Measurements from ENCODE around the gene ACO2.

DNA sequence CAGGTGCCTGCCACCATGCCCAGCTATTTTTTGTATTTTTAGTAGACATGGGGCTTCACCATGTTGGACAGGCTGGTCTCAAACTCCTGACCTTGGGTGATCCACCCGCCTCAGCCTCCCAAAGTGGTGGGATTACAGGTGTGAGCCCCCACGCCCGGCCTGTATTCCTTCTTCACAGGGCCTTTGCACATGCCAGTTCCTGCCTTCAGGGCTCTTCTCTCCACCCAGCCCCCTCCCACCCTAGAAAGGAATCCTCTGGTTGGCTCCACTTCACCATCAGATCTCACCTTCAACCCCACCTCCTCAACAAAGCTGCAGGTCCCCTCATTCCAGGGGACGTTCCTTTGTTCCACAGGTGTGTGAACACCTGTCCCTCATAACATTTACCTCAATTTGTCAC, 73.3 kb downstream of the ACO2 start:
- no peak for TF ChIP-seq SP1 (IDR thresholded peaks at IDR 0.05; ENCODE audit: low read depth, low read length)
- TF ChIP-seq, protein P1, sequence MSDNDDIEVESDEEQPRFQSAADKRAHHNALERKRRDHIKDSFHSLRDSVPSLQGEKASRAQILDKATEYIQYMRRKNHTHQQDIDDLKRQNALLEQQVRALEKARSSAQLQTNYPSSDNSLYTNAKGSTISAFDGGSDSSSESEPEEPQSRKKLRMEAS (IDR thresholded peaks at IDR 0.05): no peak
- TF ChIP-seq, protein P2, sequence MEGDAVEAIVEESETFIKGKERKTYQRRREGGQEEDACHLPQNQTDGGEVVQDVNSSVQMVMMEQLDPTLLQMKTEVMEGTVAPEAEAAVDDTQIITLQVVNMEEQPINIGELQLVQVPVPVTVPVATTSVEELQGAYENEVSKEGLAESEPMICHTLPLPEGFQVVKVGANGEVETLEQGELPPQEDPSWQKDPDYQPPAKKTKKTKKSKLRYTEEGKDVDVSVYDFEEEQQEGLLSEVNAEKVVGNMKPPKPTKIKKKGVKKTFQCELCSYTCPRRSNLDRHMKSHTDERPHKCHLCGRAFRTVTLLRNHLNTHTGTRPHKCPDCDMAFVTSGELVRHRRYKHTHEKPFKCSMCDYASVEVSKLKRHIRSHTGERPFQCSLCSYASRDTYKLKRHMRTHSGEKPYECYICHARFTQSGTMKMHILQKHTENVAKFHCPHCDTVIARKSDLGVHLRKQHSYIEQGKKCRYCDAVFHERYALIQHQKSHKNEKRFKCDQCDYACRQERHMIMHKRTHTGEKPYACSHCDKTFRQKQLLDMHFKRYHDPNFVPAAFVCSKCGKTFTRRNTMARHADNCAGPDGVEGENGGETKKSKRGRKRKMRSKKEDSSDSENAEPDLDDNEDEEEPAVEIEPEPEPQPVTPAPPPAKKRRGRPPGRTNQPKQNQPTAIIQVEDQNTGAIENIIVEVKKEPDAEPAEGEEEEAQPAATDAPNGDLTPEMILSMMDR (IDR thresholded peaks at IDR 0.05; ENCODE audit: control extremely low read depth in 1 of 3, insufficient read depth in 1 of 3, low read depth in 1 of 3, low read length in 3 of 3): no peak
- no peak for TF ChIP-seq ZNF274 (IDR thresholded peaks at IDR 0.05; ENCODE audit: borderline replicate concordance, extremely low read depth, low read length)
- no peak for TF ChIP-seq SIRT6 (IDR thresholded peaks at IDR 0.05; ENCODE audit: low read length)
- no peak for TF ChIP-seq YY1 (IDR thresholded peaks at IDR 0.05; ENCODE audit: low read depth, low read length)
- TF ChIP-seq ATF2 (IDR thresholded peaks at IDR 0.05; ENCODE audit: low read length): no peak
- TF ChIP-seq, protein P3, sequence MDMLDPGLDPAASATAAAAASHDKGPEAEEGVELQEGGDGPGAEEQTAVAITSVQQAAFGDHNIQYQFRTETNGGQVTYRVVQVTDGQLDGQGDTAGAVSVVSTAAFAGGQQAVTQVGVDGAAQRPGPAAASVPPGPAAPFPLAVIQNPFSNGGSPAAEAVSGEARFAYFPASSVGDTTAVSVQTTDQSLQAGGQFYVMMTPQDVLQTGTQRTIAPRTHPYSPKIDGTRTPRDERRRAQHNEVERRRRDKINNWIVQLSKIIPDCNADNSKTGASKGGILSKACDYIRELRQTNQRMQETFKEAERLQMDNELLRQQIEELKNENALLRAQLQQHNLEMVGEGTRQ (IDR thresholded peaks at IDR 0.05; ENCODE audit: low read length): no peak
- TF ChIP-seq SUZ12 (IDR thresholded peaks at IDR 0.05; ENCODE audit: low read length): no peak

All from H1 (cell line).